Keratinocyte (primary cell): ENCODE results near the gene PTOV1. TPM values are rescaled to one million over a fixed set of nuclear protein-coding genes. Genes with fewer than 3 reads are reported as not detected.

ENCODE experiments used
- DNase-seq: peaks from one replicate; pipeline ENCODE4 v3.0.0-alpha.2; 2011; ENCODE audit warnings: low read depth, missing footprints, low spot score
- FAIRE-seq: peaks from 2 replicates; lab custom pipeline; 2011; peaks lifted over from hg19 to GRCh38; lab: Jason Lieb, UNC
- H2AFZ ChIP-seq: 2 replicates; pipeline ENCODE4 v1.6.0; 2012; ENCODE audit warnings: low read length, control low read depth, inconsistent platforms; ENCODE audit not compliant: control insufficient read depth
- H3K27ac ChIP-seq: 2 replicates; pipeline ENCODE4 v1.5.1; 2011; ENCODE audit warnings: low read length; ENCODE audit not compliant: control insufficient read depth, insufficient read depth
- H3K27me3 ChIP-seq: 3 replicates; pipeline ENCODE4 v1.6.0; 2011; ENCODE audit warnings: low read length; ENCODE audit not compliant: control insufficient read depth, insufficient read depth; ENCODE audit errors: extremely low read depth
- H3K36me3 ChIP-seq, 2 experiments: 2 replicates in 1 of 2; 3 replicates in 1 of 2; pipeline ENCODE4 v1.5.1; 2011; ENCODE audit warnings: low read length in 2 of 2, mild to moderate bottlenecking in 1 of 2; ENCODE audit not compliant: control insufficient read depth in 2 of 2, insufficient read depth in 2 of 2; ENCODE audit errors: extremely low read depth in 1 of 2
- H3K4me1 ChIP-seq: 3 replicates; pipeline ENCODE4 v1.5.1; 2011; ENCODE audit warnings: low read length; ENCODE audit not compliant: control insufficient read depth, insufficient read depth; ENCODE audit errors: extremely low read depth
- H3K4me2 ChIP-seq: 3 replicates; pipeline ENCODE4 v1.6.0; 2011; ENCODE audit warnings: low read depth, low read length; ENCODE audit not compliant: control insufficient read depth, insufficient read depth; ENCODE audit errors: extremely low read depth
- H3K4me3 ChIP-seq, 3 experiments: fragments of 200-600 bp in 1 of 3; sonication (generic) in 1 of 3; 2 replicates in 2 of 3; 3 replicates in 1 of 3; pipeline ENCODE4 v1.5.1; 2011 to 2016; ENCODE audit warnings: low read length in 3 of 3, mild to moderate bottlenecking in 3 of 3, control low read depth in 2 of 3, inconsistent platforms in 1 of 3, low read depth in 1 of 3, mixed read lengths in 1 of 3, mixed run types in 1 of 3, moderate library complexity in 1 of 3; ENCODE audit not compliant: control insufficient read depth in 2 of 3, insufficient read depth in 2 of 3; ENCODE audit errors: extremely low read depth in 1 of 3
- H3K79me2 ChIP-seq: 2 replicates; pipeline ENCODE4 v1.6.0; 2012; ENCODE audit warnings: low read length; ENCODE audit not compliant: control insufficient read depth, insufficient read depth
- H3K9ac ChIP-seq: 3 replicates; pipeline ENCODE4 v1.6.0; 2011; ENCODE audit warnings: low read length; ENCODE audit not compliant: control insufficient read depth, insufficient read depth; ENCODE audit errors: extremely low read depth
- H3K9me1 ChIP-seq: 3 replicates; pipeline ENCODE4 v1.6.0; 2011; ENCODE audit warnings: low read length; ENCODE audit not compliant: control insufficient read depth, insufficient read depth; ENCODE audit errors: extremely low read depth
- H3K9me3 ChIP-seq: 2 replicates; pipeline ENCODE4 v1.5.1; 2012; ENCODE audit warnings: low read depth, low read length; ENCODE audit not compliant: control insufficient read depth
- H4K20me1 ChIP-seq: 3 replicates; pipeline ENCODE4 v1.6.0; 2011; ENCODE audit warnings: low read length; ENCODE audit not compliant: control insufficient read depth, insufficient read depth; ENCODE audit errors: extremely low read depth
- CTCF ChIP-seq, 3 experiments: IDR thresholded peaks in 1 of 3; conservative IDR thresholded peaks in 1 of 3; optimal IDR thresholded peaks in 1 of 3; 2 replicates in 2 of 3; 3 replicates in 1 of 3; pipeline versions ENCODE3 to v1.5.1; 2011; ENCODE audit warnings: low read length in 3 of 3, mild to moderate bottlenecking in 3 of 3, moderate library complexity in 2 of 3, control low read depth in 1 of 3, inconsistent platforms in 1 of 3; ENCODE audit not compliant: insufficient read depth in 2 of 3; ENCODE audit errors: extremely low read depth in 1 of 3
- EZH2 ChIP-seq: IDR thresholded peaks from one replicate; pipeline ENCODE4 v1.6.1; 2012; ENCODE audit warnings: inconsistent platforms, mild to moderate bottlenecking, low read length, moderate library complexity
- dilution Hi-C: fragments of 300-500 bp; cut with MboI; formaldehyde crosslinking; loops from one replicate; pipeline ENCODE4 v1.7.0; 2020; ENCODE audit warnings: low sequenced_read_pairs; ENCODE audit not compliant: extremely low pct_ligation_motif_present
- polyA plus RNA-seq, 5 experiments: library from polyadenylated mRNA; depleted of rRNA in 3 of 5; stranded (reverse) in 3 of 5; stranded (forward) in 1 of 5; unstranded in 1 of 5; fragments of >200 nt; gene quantifications; 1 replicate in 1 of 5; 2 replicates in 3 of 5; 3 replicates in 1 of 5; pipeline versions ENCODE4 v1.2.1 to v1.2.3, GENCODE V29; 2011 to 2012; ENCODE audit warnings: missing spikeins in 2 of 5, low read depth in 1 of 5, low replicate concordance in 1 of 5

The PTOV1 gene
- polyA plus RNA-seq, 1 donor (not counting 4 experiments of a cell fraction or from before 2014, with no cell fraction given): 22.9 TPM

GRCh38 chr19:49882643-49883042 is 31.7 kb downstream of the PTOV1 start:
- Histone ChIP-seq H3K9me1 (no peaks in the 10 kb centered on the region), H3K27me3 (no peaks in the 10 kb centered on the region), H2AFZ (no peak overlapping the region), H3K27ac (no peak overlapping the region), H3K4me2 (no peak overlapping the region), H4K20me1 (no peaks in the 10 kb centered on the region), H3K79me2 (peaks cover 9% of the 10 kb centered on the region), H3K36me3 (peaks cover 31 to 34% of the 10 kb centered on the region in 2 experiments), H3K4me3 (no peak overlapping the region), H3K9ac (no peak overlapping the region), H3K4me1 (peaks cover 13% of the 10 kb centered on the region), H3K9me3 (peaks cover 4% of the 10 kb centered on the region)
- no peak for DNase-seq
- dilution Hi-C loops: no loop called here
- TF ChIP-seq CTCF (optimal IDR thresholded peaks at IDR 0.05 in 1 of 3, IDR thresholded peaks at IDR 0.05 in 1 of 3, conservative IDR thresholded peaks at IDR 0.05 in 1 of 3; ENCODE audit: extremely low read depth in 1 of 3, insufficient read depth in 2 of 3, low read length in 3 of 3): no peak
- TF ChIP-seq EZH2: no peak
- FAIRE-seq: no peak

- Histone ChIP-seq H3K4me2 (no peak overlapping the region), H3K9me1 (no peaks in the 10 kb centered on the region), H3K36me3 (peaks cover 31 to 34% of the 10 kb centered on the region in 2 experiments), H4K20me1 (no peaks in the 10 kb centered on the region), H3K79me2 (peaks cover 9% of the 10 kb centered on the region), H2AFZ (no peak overlapping the region), H3K9me3 (peaks cover 4% of the 10 kb centered on the region), H3K4me3 (no peak overlapping the region), H3K27me3 (no peaks in the 10 kb centered on the region), H3K4me1 (peaks cover 13% of the 10 kb centered on the region), H3K27ac (no peak overlapping the region), H3K9ac (no peak overlapping the region)
- dilution Hi-C loops: no loop called here
- DNase-seq: no peak
- no peak for FAIRE-seq
- TF ChIP-seq CTCF (optimal IDR thresholded peaks at IDR 0.05 in 1 of 3, IDR thresholded peaks at IDR 0.05 in 1 of 3, conservative IDR thresholded peaks at IDR 0.05 in 1 of 3; ENCODE audit: extremely low read depth in 1 of 3, insufficient read depth in 2 of 3, low read length in 3 of 3) (no peak), EZH2 (no peak)
Observed at GRCh38 chr19:49883094-49883493, 32.1 kb downstream of the PTOV1 start.
